ENCODE data around the gene LHFPL3.
A peak's percentile ranks its signal among the peaks of the same experiment; 100 is the strongest.
"Not testable (repeated sequence)": the region's sequence is repeated elsewhere in the genome, so short reads cannot be mapped to it uniquely, and the experiment has no call there.

The LHFPL3 gene

DNA sequence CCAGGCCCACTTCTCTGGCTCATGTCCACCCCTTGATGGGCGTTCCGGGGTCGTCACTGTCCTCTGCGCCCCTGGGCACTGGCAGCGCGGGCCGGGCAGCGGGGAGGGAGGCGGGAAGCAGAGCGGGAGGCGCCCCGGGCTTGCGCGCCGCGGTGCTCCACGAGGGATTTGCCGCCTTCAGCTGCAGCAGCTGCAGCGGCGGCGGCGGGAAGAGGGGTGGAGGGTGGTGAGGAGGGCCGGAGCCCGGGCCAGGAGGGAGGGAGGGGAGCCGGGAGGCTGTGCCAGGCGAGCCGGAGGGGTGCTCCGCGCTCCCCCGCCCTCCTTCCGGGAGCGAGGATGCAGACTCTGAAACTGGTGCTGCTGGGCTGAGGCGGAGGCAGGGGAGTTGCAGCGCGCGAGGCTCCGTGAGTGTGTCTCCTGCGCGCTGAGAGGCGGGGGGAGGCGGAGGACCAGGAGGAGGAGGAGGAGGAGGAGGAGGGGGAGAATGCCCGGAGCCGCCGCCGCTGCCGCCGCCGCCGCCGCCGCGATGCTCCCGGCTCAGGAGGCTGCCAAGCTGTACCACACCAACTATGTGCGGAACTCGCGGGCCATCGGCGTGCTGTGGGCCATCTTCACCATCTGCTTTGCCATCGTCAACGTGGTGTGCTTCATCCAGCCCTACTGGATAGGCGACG, at the start of gene LHFPL3:
Gene LHFPL3, plus strand, starts transcription at position 308 of the 674 bp plus-strand sequence.
- peak; percentile 45 to 84 (median 80) for DNase-seq

DNA sequence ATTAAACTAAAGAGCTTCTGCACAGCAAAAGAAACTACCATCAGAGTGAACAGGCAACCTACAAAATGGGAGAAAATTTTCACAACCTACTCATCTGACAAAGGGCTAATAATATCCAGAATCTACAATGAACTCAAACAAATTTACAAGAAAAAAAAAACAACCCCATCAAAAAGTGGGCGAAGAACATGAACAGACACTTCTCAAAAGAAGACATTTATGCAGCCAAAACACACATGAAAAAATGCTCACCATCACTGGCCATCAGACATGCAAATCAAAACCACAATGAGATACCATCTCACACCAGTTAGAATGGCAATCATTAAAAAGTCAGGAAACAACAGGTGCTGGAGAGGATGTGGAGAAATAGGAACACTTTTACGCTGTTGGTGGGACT, 46.7 kb upstream of the LHFPL3 start:
- DNase-seq, result not testable (repeated sequence)

DNA sequence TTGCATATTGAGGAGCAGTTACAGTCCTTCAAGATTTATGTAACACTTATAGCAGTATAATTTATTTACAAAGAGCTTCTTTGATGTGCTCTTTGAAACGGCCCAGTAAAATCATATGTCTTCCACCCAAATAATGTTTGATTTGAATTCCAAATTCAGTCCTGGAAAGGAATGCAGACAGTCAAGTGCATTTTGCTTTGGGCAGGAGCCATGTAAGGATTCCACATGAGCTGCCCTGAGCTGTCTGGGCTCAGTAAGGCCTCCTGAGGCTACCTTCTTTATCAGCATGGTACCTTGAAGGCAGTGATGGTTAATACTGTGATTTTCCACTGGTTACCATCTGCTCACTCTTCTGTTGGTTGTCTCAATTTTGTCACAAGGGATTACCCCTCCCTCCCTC, 41.6 kb upstream of the LHFPL3 start:
- DNase-seq, result no peak

DNA sequence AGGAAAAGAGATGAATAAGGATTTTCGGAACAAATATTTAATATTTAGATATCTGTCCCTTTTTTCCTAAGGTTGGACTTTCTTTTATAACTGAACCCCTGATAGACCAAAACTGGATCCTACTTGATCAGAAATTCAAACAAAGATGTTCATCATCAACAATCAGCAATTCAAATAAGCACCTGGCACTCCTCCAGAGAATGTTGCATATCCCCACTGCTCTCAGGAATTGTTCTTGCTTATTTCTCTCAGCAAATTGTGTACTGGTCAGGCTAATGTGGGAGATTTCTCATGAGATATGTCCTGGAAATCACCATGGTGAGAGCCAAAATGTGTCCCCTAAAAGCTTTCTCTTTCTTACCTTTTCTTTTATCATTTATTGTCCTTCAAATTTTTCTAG, 40.3 kb upstream of the LHFPL3 start:
- no peak for DNase-seq

DNA sequence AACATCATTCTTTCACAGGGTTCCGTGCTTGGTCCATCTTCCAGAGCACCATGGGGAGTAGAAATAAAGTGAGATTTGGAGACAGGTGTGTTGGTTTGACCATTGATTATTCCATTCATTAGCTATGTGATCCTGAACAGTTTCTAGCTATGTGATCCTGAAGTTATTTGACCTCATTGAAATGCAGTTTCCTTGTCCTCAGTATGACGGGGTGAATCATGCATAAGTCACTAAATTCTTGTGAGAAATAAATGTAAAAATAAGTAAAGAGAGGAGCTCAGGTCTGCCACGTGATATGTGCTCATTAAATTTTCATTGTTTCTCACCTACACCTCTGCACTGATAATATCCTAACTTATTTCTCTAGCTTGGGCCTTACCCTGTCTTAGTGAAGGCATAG, 34.1 kb upstream of the LHFPL3 start:
- DNase-seq, result no peak

DNA sequence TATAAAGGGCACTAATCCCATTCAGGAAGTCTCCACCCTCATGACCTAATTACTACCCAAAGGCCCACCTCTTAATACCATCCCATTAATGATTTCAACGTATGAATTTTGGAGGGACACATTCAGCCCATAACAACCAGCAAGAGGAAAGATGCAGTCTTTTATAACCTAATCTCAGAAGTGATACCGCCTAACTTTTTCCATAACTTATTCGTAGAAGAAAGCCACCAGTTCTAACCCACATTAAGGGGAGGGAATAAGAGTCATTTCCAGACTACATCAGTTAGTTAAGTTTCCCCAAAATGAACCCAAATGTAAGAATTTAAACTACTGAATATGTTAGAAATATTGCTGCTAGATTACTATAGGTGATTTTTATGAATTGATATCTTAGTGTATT, 32.1 kb upstream of the LHFPL3 start:
- DNase-seq, result no peak

DNA sequence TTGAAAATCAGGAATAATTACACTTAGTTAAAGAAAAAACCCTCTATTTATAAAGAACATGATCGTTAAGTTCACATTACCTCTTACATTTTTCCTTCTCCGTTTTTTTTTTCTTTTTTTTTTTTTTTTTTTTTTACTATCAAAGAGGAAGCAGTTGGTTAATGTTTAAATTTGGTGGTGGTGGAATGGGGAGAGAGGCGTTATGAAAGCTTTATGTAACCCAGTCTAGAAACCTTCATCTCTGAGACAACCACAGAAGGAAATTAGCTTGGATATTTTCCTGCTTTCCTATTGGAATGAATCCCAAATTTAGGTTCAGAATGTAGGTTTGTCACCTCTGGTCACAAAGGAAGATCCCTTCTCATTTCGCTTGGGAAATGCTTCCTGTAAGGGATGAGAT, 31.5 kb upstream of the LHFPL3 start:
- no peak for DNase-seq

DNA sequence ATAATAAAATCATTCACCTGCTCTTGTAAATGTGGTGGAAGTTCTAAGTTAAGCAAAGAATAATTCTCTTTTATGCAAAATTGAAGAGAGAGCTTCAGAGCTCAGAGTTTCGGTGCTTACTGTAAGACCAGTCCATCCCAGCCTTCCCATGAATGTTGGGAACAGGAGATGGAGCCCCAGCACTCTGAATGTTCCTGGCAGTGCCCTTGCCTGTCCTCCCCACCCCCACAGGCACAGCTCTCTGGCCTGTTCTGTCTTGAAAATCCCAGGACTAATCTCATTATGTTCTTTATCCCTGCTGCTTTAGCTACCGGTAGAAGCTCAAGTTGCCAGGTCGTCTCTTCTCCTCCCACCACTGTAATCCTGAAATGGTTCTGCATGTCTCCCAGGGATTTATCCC, 29.1 kb upstream of the LHFPL3 start:
- DNase-seq, result no peak

DNA sequence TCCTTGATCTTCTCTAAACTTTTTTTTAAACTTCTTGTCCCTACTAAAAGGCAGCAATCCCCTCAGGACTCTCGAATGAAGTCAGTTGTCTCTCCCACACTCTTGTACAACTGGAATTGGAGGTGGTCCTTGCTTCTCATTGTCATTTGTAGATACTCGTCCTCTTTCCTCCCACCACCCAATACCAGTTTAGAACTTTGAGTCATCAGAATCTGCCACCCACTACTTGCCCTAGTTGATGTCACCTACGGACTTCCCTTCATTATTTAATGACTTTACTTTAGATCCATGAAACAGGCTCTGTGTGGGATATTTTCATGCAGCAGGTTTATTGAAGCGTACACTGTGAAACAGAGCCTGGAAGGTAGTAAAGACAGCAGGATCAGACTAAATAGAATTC, 28.6 kb upstream of the LHFPL3 start:
- DNase-seq, result no peak

DNA sequence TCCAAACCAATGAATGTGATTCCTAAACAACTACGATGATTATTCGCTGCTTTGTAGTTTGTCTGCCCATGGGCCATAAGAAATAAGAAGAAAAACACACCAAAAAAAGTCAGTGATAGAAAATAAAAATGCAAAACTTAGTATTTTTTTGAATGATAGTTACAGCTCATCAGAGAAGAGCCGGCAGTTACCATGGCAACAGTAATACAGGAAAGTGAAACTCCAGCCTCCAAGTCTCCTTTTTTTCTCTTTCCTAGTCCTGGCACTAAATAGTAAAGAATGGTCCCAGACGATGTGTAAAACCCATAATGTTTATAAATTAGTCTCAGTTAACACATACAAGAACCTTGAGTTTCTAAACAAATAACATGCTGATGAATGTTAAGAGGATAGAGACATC, 21.6 kb upstream of the LHFPL3 start:
- DNase-seq, result no peak

DNA sequence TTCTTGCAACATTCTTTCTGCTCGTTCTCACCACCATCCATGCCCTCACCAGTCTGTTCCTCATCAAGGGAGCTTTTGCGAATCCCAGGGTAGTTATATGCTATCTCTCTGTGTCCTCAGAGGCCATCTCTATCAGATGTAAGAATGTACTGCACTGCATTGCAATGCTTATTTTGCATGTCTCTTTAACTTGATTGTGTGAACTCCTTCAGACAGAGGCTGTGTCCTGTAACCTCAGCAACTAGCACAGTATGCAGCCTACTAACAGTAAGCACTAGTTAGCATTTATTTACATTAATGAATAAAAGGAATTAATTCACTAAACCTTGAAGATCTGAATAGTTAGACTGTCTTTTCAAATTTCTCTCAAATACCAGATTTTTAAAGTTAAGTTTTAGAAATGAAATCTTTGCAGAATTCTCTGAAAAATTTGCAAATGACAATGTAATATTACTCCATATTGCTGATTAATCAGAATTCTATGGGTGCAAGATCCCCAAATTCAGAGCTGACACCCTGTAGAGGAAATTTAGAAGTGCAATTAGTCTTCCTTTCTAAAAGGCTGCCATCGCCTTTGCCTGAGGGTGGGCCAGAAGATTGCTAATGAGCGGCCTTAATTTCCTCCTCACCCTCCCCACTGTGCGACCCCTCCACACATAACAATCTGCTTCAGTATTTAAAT, 10.3 kb upstream of the LHFPL3 start:
- no peak for DNase-seq

DNA sequence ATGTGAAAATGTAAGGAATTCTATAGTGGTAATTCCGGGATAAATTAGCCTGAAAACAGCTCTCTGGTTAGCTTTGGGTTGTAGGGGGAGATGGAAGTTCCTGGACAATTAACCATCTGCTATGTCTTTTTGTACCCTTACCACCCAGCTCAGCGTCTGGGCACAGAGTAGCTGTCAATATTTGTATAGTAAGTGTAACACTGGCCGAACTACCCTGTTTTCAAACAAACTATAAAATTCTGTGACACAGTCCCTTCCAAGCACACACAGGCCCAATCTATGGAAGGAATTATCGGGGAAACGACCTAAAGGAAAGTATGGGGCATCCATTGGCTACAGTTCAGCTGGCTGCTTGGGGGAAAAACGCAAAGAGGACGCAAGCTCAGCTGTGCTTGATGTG, 869 bp upstream of the LHFPL3 start:
- DNase-seq, result peak in 1 of 3 experiments; percentile 53

DNA sequence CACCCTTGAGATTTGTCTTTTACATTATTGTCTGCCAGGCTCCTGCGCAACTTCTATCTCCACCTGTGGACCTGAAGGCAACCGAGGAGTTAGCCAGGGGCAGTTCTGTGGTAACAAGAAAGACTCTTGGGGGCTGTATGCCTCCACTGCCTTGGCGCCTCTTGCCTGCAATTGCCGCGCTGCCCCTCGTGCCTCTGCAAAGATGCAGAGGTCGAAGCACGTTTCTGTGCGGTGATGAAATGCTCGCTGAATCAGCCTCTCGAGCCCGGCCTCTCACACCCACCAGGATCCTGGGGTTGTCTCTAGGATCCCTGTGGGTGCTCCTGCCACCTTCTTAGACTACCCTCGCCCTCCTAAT, 486 bp upstream of the LHFPL3 start:
- DNase-seq, result peak in 2 of 3 experiments; percentile 60 to 72

DNA sequence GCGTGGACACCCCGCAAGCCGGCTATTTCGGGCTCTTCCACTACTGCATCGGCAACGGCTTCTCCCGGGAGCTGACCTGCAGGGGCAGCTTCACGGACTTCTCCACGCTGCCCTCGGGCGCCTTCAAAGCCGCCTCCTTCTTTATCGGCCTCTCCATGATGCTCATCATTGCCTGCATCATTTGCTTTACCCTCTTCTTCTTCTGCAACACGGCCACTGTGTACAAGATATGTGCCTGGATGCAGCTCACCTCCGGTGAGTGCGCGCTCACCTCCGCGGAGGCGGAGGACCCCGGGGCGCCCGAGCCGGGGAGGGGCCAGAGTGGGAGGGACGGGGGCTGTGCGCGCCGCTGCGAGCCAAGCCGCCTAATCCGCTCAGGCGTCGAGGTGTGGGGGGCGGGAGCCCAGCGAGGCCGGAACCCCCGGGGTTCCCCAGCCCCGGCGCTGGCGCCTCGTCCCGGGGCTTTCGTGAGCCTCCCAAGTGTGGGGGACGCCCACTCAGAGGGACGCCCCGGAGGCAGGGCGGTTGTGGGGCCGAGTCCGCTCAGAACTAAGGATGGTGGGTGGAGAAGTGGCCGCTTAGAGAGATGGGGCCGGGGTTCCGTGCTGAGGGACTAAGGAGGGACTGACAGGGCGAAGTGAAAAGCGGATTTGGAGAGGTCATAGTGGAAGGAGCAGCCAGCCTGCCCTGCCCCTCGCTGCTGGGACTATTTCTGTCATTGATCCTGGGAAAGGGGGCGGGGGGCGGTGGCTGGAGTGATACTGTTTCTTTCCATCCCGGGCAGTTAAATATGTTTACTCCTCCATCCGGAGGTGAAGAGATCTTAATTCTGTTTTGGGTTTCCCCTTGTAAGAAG, 795 bp downstream of the LHFPL3 start:
- peak in 1 of 3 experiments; percentile 80 for DNase-seq

DNA sequence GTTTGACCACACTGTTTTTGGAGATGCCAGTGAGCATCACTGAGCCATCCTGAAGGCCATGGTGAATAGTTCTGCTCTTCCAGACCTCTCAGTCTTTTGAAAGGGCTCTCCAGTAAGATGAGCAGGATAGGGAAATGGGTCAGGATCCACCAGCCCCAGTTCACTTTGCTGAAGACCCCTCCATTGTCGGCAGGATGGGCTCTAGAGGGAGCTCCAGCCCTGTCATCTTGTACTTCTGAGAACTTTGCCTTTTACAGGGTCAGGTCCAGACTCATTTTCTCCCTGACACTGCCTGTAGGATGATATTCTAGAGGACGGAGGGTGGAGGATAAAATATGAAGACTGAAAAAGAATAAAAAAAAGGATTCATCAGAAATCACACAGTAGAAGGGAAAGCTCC, 13.1 kb downstream of the LHFPL3 start:
- peak in 2 of 3 experiments; percentile 26 to 43 for DNase-seq

DNA sequence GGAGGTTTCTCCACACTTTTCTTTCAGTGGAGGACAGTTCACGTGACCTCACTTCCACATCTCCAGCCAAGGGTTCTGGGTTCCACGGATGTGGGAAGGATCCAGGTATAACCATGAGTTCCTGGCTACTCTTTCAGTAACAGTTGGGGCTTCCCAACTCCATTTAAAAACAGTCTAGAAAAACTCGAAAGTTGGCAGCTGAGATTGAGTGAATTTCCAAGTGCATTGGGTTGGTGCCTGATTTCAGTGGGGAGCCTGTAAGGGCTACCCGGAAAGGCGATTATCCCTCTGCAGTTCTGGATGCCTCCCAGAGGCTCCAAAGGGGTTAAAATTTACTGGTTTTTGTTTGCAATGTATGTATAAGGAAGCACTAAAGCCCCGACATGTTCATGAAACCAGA, 24.3 kb downstream of the LHFPL3 start:
- DNase-seq, result no peak

DNA sequence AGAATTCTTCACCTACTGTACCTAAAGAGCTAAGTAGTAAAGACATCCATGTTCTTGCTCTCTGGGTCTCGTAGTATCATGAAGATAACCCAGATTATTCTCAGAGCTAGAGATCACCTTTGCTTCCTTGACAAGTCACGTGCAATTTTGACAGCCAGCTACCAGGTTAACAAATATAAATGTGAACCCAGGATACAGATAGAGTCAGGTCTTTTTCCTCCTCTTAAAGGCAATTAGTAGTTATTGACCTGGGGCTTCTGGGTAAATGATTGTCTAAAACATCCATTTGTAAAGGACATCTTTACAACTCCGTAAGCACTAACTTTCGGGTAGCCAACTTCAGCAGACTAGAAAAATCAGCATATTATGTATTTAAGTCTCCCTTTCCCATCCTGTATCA, 28.8 kb downstream of the LHFPL3 start:
- DNase-seq, result no peak

DNA sequence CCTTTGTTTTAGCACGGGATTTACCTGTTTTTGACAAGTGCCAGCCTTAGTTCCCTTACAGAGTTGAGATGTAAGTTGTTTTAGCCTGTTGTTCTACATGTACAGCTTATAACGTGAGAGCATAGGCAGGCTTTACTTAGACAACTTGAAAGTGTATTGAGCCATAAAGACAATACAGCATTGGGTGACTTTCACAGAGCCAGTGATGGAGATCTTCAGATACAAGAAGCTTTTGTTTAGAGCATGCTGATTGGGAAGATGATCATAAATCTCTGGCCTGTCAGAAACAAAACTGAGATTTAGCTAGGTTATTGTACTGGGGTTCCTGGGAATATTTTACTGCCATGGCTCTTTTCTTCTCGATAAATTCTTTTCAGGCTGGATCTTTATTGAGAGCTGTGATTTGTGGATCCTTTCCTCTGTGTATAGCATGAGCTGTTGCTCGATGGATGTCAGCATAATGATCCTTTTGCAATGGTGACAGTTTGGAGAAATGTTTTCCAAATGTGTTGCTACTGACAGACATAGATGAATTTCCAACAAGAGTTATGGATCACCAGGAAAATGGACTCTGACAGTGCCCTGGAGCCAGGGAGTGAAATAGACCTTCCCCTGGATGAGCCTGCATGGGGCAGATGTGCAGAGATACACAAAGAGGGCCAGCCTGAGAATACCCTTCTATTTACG, 30.2 kb downstream of the LHFPL3 start:
- peak in 1 of 3 experiments; percentile 87 for DNase-seq

DNA sequence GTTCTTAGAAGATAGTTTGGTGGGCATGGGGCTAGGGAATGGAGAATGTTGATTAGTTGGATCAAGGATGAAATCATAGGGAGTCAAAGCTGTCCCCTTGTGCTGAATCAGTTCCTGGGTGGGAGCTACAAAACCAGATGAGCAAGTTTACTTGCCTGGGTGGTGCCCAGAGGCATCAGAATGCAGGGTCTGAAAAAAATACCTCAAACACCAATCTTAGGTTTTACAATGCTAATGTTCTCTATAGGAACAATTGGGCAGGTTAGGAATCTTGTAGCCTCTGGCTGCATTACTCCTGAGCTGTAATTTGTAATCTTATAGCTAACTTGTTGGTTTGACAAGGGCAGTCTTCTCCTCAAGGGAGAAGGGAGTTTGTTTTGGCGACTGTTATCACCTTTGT, 34.4 kb downstream of the LHFPL3 start:
- no peak for DNase-seq

DNA sequence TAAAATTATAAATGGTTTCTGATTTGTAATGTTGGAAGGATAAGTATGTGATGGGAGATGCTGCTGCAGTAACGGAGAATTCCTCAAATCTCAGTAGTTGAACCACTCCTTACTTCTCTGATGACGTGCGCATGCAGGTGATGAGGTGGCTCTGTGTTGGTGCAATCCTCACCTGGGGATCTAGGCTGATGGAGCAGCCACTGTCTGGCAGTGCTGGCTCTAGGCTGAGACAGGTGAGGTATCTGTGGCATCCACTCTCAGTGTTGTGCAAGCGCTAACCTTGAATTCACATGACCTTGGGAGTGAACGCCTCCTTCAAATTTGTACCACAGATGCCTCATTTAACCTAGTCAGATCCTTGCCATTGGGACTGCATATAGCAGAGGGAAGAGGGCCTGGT, 35.0 kb downstream of the LHFPL3 start:
- DNase-seq, result no peak

DNA sequence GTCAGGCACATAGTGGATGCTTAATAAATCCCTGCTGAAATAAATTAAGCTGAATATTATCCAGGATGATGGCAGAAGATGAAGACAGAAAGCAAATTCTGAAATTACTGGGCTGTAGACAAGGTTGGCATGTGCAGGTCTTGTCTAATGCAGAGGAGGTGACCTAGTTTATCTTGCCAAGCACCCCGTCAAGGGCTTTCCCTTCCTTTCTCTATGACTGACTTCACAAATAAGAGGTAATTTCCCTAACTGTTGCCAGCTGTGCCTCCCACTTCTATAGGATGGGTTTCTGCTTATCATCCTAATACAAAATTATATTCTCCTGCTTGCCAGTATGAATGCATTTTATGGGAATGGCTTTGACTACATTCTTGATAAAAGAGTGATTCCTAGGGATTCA, 38.0 kb downstream of the LHFPL3 start:
- peak in 1 of 3 experiments; percentile 19 for DNase-seq

DNA sequence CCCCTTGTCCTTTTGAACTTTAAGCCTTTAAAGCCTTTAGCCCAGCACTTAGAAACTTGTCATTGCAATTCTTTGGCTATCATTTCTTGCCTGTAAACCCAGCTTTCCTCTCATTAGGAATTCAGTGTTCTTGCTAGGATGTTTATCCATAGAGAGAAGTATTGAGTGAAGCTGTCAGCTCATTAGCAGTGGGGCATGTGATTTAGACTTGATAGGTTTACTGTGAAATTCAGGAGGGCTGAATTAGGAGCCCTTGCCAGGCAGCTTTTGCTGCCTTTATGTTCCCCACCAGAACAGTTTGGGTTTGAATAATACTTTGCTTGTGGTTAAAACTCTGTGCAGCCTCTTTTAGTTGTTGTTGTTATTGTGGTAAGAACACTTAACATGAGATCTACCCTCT, 39.5 kb downstream of the LHFPL3 start:
- no peak for DNase-seq
